GM10266 (cell line): ENCODE data around the gene RAB11FIP3.
A peak's percentile ranks its signal among the peaks of the same experiment; 100 is the strongest.

Experiments used
- DNase-seq: peaks from one replicate; pipeline ENCODE4 v3.0.0; 2012; ENCODE audit errors: extremely low spot score
- TF ChIP-seq, protein P1 (sequence below): IDR thresholded peaks from 2 replicates; pipeline ENCODE4 v1.5.1; 2012; ENCODE audit warnings: mild to moderate bottlenecking, low read depth; ENCODE audit not compliant: control insufficient read depth, insufficient read depth; ENCODE audit errors: missing control alignments

The RAB11FIP3 gene

DNA sequence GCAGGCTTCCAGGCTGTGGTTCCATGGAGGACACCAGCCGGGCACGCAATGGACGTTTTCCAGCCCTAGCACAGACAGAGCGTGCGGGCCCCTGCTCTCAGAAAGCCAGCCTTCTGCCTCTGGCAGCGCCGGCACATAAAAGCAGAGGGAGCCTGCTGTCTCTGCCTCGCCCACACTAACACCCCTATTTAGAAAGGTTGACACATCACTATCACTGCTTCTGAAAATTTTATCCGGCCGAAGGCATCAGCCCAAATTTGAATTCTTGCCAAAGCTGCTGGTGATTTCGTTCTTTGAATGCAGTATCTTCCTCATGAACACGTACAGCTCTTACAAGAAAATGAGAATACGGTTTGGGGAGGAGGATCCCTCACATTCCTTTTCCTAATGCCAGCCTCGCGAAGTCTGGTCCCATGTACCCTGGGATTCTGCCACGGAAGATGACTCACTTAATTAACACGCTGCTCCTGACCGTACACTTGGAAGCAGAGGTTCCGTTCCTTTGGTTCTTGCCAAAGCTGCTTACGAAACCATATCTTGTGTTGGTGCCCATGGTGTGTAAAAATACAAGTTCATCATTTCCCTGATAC, 1.3 kb upstream of the RAB11FIP3 start:
- TF ChIP-seq, protein P1, sequence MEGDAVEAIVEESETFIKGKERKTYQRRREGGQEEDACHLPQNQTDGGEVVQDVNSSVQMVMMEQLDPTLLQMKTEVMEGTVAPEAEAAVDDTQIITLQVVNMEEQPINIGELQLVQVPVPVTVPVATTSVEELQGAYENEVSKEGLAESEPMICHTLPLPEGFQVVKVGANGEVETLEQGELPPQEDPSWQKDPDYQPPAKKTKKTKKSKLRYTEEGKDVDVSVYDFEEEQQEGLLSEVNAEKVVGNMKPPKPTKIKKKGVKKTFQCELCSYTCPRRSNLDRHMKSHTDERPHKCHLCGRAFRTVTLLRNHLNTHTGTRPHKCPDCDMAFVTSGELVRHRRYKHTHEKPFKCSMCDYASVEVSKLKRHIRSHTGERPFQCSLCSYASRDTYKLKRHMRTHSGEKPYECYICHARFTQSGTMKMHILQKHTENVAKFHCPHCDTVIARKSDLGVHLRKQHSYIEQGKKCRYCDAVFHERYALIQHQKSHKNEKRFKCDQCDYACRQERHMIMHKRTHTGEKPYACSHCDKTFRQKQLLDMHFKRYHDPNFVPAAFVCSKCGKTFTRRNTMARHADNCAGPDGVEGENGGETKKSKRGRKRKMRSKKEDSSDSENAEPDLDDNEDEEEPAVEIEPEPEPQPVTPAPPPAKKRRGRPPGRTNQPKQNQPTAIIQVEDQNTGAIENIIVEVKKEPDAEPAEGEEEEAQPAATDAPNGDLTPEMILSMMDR: no peak
- DNase-seq: no peak

DNA sequence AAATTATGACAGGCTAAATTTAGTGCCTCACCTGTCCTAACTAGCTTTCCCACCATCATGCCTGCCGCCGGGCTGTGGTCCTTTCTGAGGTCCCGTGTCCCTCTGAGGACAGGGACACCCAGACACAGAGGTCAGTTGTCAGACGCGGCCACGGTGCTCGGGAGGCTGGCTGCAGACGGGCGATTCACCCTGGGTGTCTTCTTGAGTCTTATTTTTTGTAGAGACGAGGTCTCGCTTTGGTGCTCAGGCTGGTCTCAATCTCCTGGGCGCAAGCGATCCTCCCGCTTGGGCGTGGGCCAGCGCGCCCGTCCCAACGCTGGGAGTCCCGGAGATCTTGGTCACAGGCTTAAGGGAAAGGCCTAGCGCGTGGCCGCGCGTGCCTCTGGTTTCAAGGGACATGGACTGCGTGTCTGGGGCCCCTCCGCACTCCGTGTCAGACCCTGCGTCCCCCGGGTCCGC, 797 bp upstream of the RAB11FIP3 start:
- TF ChIP-seq, protein P1: no peak
- no peak for DNase-seq

DNA sequence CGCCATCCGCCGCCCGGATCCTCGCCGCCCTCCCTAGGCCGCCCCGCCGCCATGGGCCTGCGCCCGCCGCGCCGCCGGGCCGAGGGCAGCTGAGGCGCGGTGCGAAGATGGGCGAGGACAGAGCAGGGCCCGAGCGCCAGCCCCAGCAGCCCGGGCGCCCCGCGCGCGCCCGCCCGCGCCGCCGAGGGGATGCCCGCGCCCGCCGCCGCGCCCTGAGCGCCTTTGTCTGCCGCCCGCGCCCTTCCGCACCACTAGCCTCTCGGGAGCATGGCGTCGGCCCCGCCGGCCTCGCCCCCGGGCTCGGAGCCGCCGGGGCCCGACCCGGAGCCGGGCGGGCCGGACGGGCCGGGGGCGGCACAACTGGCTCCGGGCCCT, 278 bp downstream of the RAB11FIP3 start:
- no peak for DNase-seq
- TF ChIP-seq, protein P1: no peak

DNA sequence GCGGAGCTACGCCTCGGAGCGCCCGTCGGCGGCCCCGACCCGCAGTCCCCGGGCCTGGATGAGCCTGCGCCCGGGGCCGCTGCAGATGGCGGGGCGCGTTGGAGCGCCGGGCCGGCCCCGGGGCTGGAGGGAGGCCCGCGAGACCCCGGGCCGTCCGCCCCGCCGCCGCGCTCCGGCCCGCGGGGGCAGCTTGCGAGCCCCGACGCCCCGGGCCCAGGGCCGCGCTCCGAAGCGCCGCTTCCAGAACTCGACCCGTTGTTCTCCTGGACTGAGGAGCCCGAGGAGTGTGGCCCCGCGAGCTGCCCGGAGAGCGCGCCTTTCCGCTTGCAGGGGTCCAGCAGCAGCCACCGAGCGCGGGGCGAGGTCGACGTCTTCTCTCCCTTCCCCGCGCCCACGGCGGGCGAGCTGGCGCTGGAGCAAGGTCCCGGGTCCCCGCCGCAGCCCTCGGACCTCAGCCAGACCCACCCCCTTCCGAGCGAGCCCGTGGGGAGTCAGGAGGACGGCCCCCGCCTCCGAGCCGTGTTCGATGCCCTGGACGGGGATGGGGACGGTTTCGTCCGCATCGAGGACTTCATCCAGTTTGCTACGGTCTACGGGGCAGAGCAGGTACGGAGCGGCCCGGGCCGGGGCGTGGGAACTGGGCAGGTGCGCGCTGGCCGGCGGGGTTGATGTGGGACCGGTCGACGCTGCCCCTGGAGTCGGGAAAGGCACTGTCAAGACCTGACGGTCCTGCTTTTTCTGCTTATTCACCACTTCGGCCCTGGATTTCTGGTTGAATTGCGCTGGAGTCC, 861 bp downstream of the RAB11FIP3 start:
- TF ChIP-seq, protein P1: no peak
- DNase-seq: peak; percentile 62

DNA sequence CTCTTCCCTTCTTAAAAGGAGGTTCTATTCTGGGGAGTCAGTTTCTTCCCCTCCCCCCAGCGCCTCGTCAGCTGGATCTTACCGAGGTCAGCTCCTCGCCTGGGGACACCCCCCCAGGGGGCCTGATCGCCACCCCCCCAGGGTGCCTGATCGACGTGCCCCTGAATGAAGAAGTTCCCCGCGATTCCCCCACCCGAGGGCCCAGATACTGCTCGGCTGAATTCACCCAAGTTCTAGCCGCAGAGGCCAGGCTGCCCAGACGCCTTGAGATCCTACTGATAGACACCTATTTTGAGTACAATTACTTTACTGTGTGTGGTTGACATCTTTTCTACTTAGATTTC, 1.4 kb downstream of the RAB11FIP3 start:
- DNase-seq: no peak
- TF ChIP-seq, protein P1: no peak

DNA sequence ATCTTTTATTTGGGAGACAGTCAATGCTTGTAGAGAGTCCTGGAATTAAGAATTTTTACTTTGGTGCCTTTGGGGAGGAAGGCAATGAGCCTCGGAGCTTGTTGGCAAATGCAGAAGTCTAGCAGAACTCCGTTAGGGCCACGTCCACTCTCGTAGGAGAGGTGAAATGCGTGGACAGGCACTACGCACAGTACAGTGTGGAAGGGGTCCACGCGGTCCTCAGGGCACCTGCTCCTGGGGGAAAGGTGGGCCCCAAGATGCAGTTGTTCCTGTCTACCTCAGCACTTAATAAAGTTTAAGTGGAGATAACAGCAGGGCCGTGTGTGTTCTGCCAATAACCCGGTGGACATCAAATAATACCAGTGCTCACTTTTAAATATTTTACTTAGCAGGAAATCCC, 1.8 kb downstream of the RAB11FIP3 start:
- no peak for DNase-seq
- TF ChIP-seq, protein P1: no peak

DNA sequence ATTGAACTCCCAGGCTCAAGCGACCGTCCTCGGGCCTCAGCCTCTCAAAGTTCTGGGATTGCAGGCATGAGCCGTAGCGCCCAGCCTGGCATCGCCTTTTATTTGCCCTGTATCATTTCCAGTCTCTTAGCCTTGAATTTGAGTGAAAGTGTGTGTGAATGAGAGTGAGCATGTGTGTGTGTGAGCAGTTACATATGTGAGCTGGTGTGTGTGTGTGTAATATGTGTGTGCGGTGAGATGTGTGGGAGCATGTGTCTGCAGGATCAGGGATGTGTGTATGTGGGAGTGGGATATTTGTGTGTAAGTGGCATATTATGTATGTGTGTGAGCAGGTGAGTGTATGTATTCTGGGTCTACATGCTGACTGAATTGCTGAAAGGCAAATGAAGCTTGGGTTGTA, 5.5 kb downstream of the RAB11FIP3 start:
- no peak for DNase-seq
- TF ChIP-seq, protein P1: no peak
